HepG2 (cell line): ENCODE data around the gene STX5. TPM values are rescaled to one million over a fixed set of nuclear protein-coding genes. Genes with fewer than 3 reads are reported as not detected.

ENCODE experiments used
- ATAC-seq: fragments of 200-7000 bp; cut with Tn5 transposase; 3 replicates; pipeline ENCODE4 v1.9.1; 2020; ENCODE audit warnings: mild to moderate bottlenecking, moderate library complexity
- BruUV-seq: library from RNA; stranded (reverse); fragments of 400-500 nt; replicated peaks from 2 replicates; lab custom pipeline; 2021; lab: Mats Ljungman, UMichigan
- CTCF ChIA-PET: fragments of 300-600 bp; formaldehyde crosslinking; extraction: SDS; loops from one replicate; lab custom pipeline; 2021; ENCODE audit warnings: low total read pairs, inconsistent platforms, low intra/inter-chr PET ratio; lab: Yijun Ruan, JAX
- POLR2A ChIA-PET: fragments of 350-600 bp; sonication (Branson Sonifier 250); formaldehyde crosslinking; loops from one replicate; lab custom pipeline; 2020; ENCODE audit warnings: antibody characterized with exemption, inconsistent platforms; lab: Yijun Ruan, JAX
- DNase-seq: peaks from one replicate; pipeline ENCODE4 v3.0.0-alpha.2; 2015; ENCODE audit warnings: low spot score
- FAIRE-seq: peaks from 3 replicates; lab custom pipeline; 2011; peaks lifted over from hg19 to GRCh38; lab: Jason Lieb, UNC
- H2AFZ ChIP-seq: one replicate; pipeline ENCODE4 v1.6.1; 2011; ENCODE audit warnings: low read length, inconsistent platforms
- H3K27ac ChIP-seq: fragments of 300-600 bp; 3 replicates; pipeline ENCODE4 v1.8.0; 2011; ENCODE audit warnings: mixed run types, mild to moderate bottlenecking, mixed read lengths, low read length, inconsistent platforms; ENCODE audit not compliant: insufficient read depth; ENCODE audit errors: extremely low read length
- H3K27me3 ChIP-seq, 2 experiments: fragments of 200-600 bp in 1 of 2; 2 replicates in 1 of 2; 3 replicates in 1 of 2; pipeline versions ENCODE4 v1.6.0 to v1.8.0; 2011; ENCODE audit warnings: low read length in 2 of 2, mild to moderate bottlenecking in 2 of 2, moderate library complexity in 2 of 2, inconsistent platforms in 1 of 2; ENCODE audit not compliant: insufficient read depth in 2 of 2, control insufficient read depth in 1 of 2
- H3K36me3 ChIP-seq, 2 experiments: fragments of 200-600 bp in 1 of 2; replicated peaks in 1 of 2; 2 replicates in 1 of 2; 3 replicates in 1 of 2; pipeline versions ENCODE4 v1.5.1 to v1.8.0; 2011; ENCODE audit warnings: low read length in 2 of 2, inconsistent platforms in 1 of 2; ENCODE audit not compliant: insufficient read depth in 2 of 2, control insufficient read depth in 1 of 2
- H3K4me1 ChIP-seq: 2 replicates; pipeline ENCODE4 v1.5.1; 2012; ENCODE audit warnings: low read length, inconsistent platforms; ENCODE audit not compliant: insufficient read depth
- H3K4me2 ChIP-seq: 2 replicates; pipeline ENCODE4 v1.6.0; 2011; ENCODE audit warnings: low read depth, low read length, inconsistent platforms
- H3K4me3 ChIP-seq, 3 experiments: fragments of 200-600 bp in 1 of 3; sonication (generic), shearing (Covaris generic) in 1 of 3; replicated peaks in 1 of 3; 2 replicates each; pipeline ENCODE4 v1.5.1; 2011 to 2016; ENCODE audit warnings: low read length in 3 of 3, inconsistent platforms in 2 of 3, low read depth in 2 of 3, mild to moderate bottlenecking in 2 of 3, control low read depth in 1 of 3, mixed read lengths in 1 of 3; ENCODE audit not compliant: insufficient read depth in 1 of 3
- H3K79me2 ChIP-seq: one replicate; pipeline ENCODE4 v1.6.1; 2011; ENCODE audit warnings: low read length, inconsistent platforms; ENCODE audit not compliant: insufficient read depth
- H3K9ac ChIP-seq: 2 replicates; pipeline ENCODE4 v1.6.0; 2011; ENCODE audit warnings: mild to moderate bottlenecking, low read depth, low read length, inconsistent platforms; ENCODE audit not compliant: insufficient read depth
- H3K9me3 ChIP-seq: 2 replicates; pipeline ENCODE4 v1.5.1; 2012; ENCODE audit warnings: mild to moderate bottlenecking, low read length
- H4K20me1 ChIP-seq: 2 replicates; pipeline ENCODE4 v1.6.0; 2011; ENCODE audit warnings: inconsistent platforms, mild to moderate bottlenecking, low read length, moderate library complexity; ENCODE audit not compliant: insufficient read depth
- BRD4 ChIP-seq: sonication (generic); formaldehyde crosslinking; IDR thresholded peaks from 2 replicates; pipeline ENCODE4 v1.4.0; 2020; ENCODE audit warnings: missing genetic modification reagents
- DR1 ChIP-seq: sonication (generic); formaldehyde crosslinking; IDR thresholded peaks from 2 replicates; pipeline ENCODE4 v1.8.0; 2021; ENCODE audit warnings: mild to moderate bottlenecking, missing genetic modification reagents, inconsistent platforms
- HOXA5 ChIP-seq: sonication (generic); formaldehyde crosslinking; IDR thresholded peaks from 2 replicates; pipeline ENCODE4 v1.4.0; 2020; ENCODE audit warnings: missing genetic modification reagents
- KDM5A ChIP-seq: fragments of 200-600 bp; sonication (generic); IDR thresholded peaks from 2 replicates; pipeline ENCODE4 v1.7.0; 2018; ENCODE audit warnings: antibody characterized with exemption, mild to moderate bottlenecking, low read length, borderline replicate concordance
- KLF6 ChIP-seq: IDR thresholded peaks from 2 replicates; pipeline ENCODE4 v1.8.0; 2016; ENCODE audit warnings: missing biosample characterization, missing genetic modification reagents
- NPAS2 ChIP-seq: sonication (generic); formaldehyde crosslinking; IDR thresholded peaks from 2 replicates; pipeline ENCODE4 v1.8.0; 2022; ENCODE audit warnings: mild to moderate bottlenecking, missing genetic modification reagents, borderline replicate concordance
- RERE ChIP-seq: IDR thresholded peaks from 2 replicates; pipeline ENCODE4 v1.6.1; 2016; ENCODE audit warnings: low read depth, missing genetic modification reagents, missing compliant biosample characterization
- RXRB ChIP-seq: IDR thresholded peaks from 2 replicates; pipeline ENCODE4 v1.6.1; 2016; ENCODE audit warnings: borderline replicate concordance, missing genetic modification reagents, missing compliant biosample characterization
- SAFB2 ChIP-seq: sonication (generic); formaldehyde crosslinking; IDR thresholded peaks from 2 replicates; pipeline ENCODE4 v1.5.1; 2020; ENCODE audit warnings: missing genetic modification reagents, low read depth, mild to moderate bottlenecking, borderline replicate concordance
- TCF7 ChIP-seq: sonication (generic); IDR thresholded peaks from 2 replicates; pipeline ENCODE4 v1.6.1; 2016; ENCODE audit warnings: antibody characterized with exemption, low read depth
- THYN1 ChIP-seq: sonication (generic); formaldehyde crosslinking; IDR thresholded peaks from 2 replicates; pipeline ENCODE4 v1.8.1; 2023; ENCODE audit warnings: low read depth, mild to moderate bottlenecking, moderate library complexity, missing genetic modification reagents, borderline replicate concordance
- YEATS2 ChIP-seq: sonication (generic); formaldehyde crosslinking; IDR thresholded peaks from 2 replicates; pipeline ENCODE4 v1.4.0; 2020; ENCODE audit warnings: missing genetic modification reagents, borderline replicate concordance
- ZBTB26 ChIP-seq: IDR thresholded peaks from 2 replicates; pipeline ENCODE4 v1.6.1; 2016; ENCODE audit warnings: missing compliant biosample characterization, missing genetic modification reagents, borderline replicate concordance
- ZIK1 ChIP-seq: sonication (generic); formaldehyde crosslinking; IDR thresholded peaks from 2 replicates; pipeline ENCODE4 v1.5.0; 2020; ENCODE audit warnings: mild to moderate bottlenecking, low read depth, missing genetic modification reagents, borderline replicate concordance
- ZNF224 ChIP-seq: sonication (generic); formaldehyde crosslinking; IDR thresholded peaks from 2 replicates; pipeline ENCODE4 v1.5.0; 2020; ENCODE audit warnings: mild to moderate bottlenecking, missing genetic modification reagents
- ZNF225 ChIP-seq: sonication (generic); formaldehyde crosslinking; IDR thresholded peaks from 2 replicates; pipeline ENCODE4 v1.4.0; 2020; ENCODE audit warnings: mild to moderate bottlenecking, missing genetic modification reagents
- ZNF441 ChIP-seq: sonication (generic); formaldehyde crosslinking; IDR thresholded peaks from 2 replicates; pipeline ENCODE4 v1.7.0; 2021; ENCODE audit warnings: missing genetic modification reagents, borderline replicate concordance
- WGBS: methylation state at CpG from one replicate; pipeline ENCODE4 v1.1.6; 2017; ENCODE audit warnings: low lambda C conversion rate; 5-methylcytosine and 5-hydroxymethylcytosine counted together
- in situ Hi-C: cut with HindIII; loops from 2 replicates; pipeline ENCODE4 v1.10.0; 2017; ENCODE audit warnings: low pct_unique_long_range_greater_than_20kb; ENCODE audit not compliant: extremely low pct_ligation_motif_present
- intact Hi-C: fragments of 100-400 bp; cut with micrococcal nuclease; formaldehyde crosslinking; loops from one replicate; pipeline ENCODE4 v1.10.0; 2022; ENCODE audit not compliant: unreplicated experiment
- polyA plus RNA-seq, 8 experiments: library from polyadenylated mRNA; depleted of rRNA in 3 of 8; stranded (reverse) in 7 of 8; unstranded in 1 of 8; fragments of >200 nt; fragmentation: Illumina TruSeq in 4 of 8; extraction: Trizol in 4 of 8; gene quantifications; 2 replicates each; pipeline versions ENCODE4 v1.2.1 to v1.2.3, GENCODE V29; 2011 to 2016; ENCODE audit warnings: low read depth in 4 of 8, missing spikeins in 1 of 8, mixed read lengths in 1 of 8; ENCODE audit not compliant: insufficient read depth in 1 of 8
- total RNA-seq, 5 experiments: library from RNA; depleted of rRNA; stranded (reverse); fragments of >200 nt; fragmentation: Illumina TruSeq; extraction: Trizol; gene quantifications; 2 replicates each; pipeline ENCODE4 v1.2.3, GENCODE V29; 2016; ENCODE audit warnings: low read depth in 1 of 5

STX5 gene
- total and polyA plus RNA-seq, 2 of the 13 experiments (the other 11 are each of a cell fraction or from before 2014, with no cell fraction given), result 26.9 to 30.0 TPM

GRCh38 chr11:62874851-62875250 is 43.0 kb upstream of the STX5 start (continued):
- TF ChIP-seq RERE (CRISPR knock-in tag), result no peak
- TF ChIP-seq KLF6, result no peak
- no peak for TF ChIP-seq ZBTB26 (CRISPR knock-in tag)
- TF ChIP-seq, all 625 proteins: peak for 0

- no peaks in the 10 kb centered on the region for H4K20me1 ChIP-seq
- CTCF ChIA-PET, result no interaction called here
- DNase-seq (no peak), ATAC-seq (no peak), FAIRE-seq (no peak)
- TF ChIP-seq ZNF224 (CRISPR knock-in tag) (no peak), ZNF225 (no peak), DR1 (CRISPR knock-in tag) (no peak), SAFB2 (no peak), NPAS2 (no peak), THYN1 (CRISPR knock-in tag) (no peak), BRD4 (CRISPR knock-in tag) (no peak), RXRB (CRISPR knock-in tag) (no peak), YEATS2 (CRISPR knock-in tag) (no peak), ZIK1 (no peak), ZNF441 (CRISPR knock-in tag) (no peak), KDM5A (no peak), HOXA5 (no peak), TCF7 (no peak)
- no TSS peak for BruUV-seq
- H3K27me3 ChIP-seq, result no peaks in the 10 kb centered on the region
- H3K4me2 ChIP-seq, result no peak overlapping the region
- peaks cover 52% of the 10 kb centered on the region for H3K79me2 ChIP-seq
- in situ Hi-C loops, result no loop called here
- H3K9me3 ChIP-seq, result no peaks in the 10 kb centered on the region
- WGBS, result 94% methylated on average over 6 of the region's 6 CpGs
- intact Hi-C loops, result no loop called here
- H3K36me3 ChIP-seq, result peaks cover 4 to 10% of the 10 kb centered on the region in 2 experiments; a peak in 3 of 5 replicates
- peaks cover 29% of the 10 kb centered on the region for H3K4me1 ChIP-seq
- no peak overlapping the region for H2AFZ ChIP-seq
- POLR2A ChIA-PET, result interaction anchor here (0.6 to 3.2 kb wide), 4 partner anchors 10 to 127 kb away, joined by 3 to 15 read pairs (median 4); partner anchors contain the start of gene SLC3A2
- no peak overlapping the region for H3K9ac ChIP-seq
- H3K4me3 ChIP-seq, result no peak overlapping the region
- no peak overlapping the region for H3K27ac ChIP-seq
These were observed 33.8 kb upstream of the STX5 start for GRCh38 chr11:62865635-62866034.
